Omental fat pad (tissue), 4 donors: ENCODE data around the gene NUDT3. TPM values are rescaled to one million over a fixed set of nuclear protein-coding genes. Genes with fewer than 3 reads are reported as not detected.
"Not testable (repeated sequence)": the region's sequence is repeated elsewhere in the genome, so short reads cannot be mapped to it uniquely, and the experiment has no call there.

Source experiments
- ATAC-seq: fragments of 150-250 bp; one replicate; pipeline ENCODE4 v1.9.1; 2016; ENCODE audit warnings: mild to moderate bottlenecking, moderate library complexity; ENCODE audit not compliant: low FRiP score
- DNase-seq: peaks from one replicate; pipeline ENCODE4 v3.0.0-alpha.2; 2019; ENCODE audit warnings: low spot score
- total RNA-seq, 4 donors: library from RNA; depleted of rRNA; stranded (reverse); fragments of >200 nt; gene quantifications; one replicate each; pipeline ENCODE4 v1.1.0, GENCODE V29; 2016
- TF ChIP-seq, protein P1 (sequence below), 3 donors: fragments of 450-650 bp; IDR thresholded peaks; one replicate each; pipeline ENCODE4 v1.5.1; 2016 to 2017; ENCODE audit warnings: antibody characterized with exemption in 3 of 3, mild to moderate bottlenecking in 3 of 3, moderate library complexity in 2 of 3

The NUDT3 gene
- total RNA-seq, 4 donors from 2014 or later = 21.3 to 46.0 (median 28.5) TPM

DNA sequence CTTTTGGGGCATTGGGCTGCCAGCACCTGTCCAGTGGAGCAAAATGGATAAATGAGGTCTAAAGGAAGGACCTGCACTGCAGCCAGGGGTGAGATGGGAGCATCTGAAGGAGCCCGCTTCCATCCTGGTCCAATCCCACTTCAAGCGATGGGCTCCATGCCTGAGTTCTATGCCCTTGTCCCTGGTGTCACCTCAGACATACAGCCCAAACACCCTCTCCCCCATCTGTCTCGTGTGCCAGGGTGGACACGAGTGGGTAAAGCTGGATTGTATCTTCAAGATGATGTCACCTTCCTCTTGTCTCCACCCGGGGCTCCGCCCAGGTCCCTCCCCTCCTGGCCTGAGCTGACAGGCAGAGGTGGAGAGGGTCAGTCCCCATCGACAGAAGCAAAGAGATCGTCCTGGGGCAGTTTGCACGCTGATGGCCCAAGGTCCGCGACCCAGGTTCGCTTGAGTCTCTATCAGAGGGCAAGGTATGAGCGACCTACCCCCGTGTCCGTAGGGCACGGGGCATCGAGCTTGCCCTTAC is 144.2 kb downstream of the NUDT3 start:
- TF ChIP-seq, protein P1, sequence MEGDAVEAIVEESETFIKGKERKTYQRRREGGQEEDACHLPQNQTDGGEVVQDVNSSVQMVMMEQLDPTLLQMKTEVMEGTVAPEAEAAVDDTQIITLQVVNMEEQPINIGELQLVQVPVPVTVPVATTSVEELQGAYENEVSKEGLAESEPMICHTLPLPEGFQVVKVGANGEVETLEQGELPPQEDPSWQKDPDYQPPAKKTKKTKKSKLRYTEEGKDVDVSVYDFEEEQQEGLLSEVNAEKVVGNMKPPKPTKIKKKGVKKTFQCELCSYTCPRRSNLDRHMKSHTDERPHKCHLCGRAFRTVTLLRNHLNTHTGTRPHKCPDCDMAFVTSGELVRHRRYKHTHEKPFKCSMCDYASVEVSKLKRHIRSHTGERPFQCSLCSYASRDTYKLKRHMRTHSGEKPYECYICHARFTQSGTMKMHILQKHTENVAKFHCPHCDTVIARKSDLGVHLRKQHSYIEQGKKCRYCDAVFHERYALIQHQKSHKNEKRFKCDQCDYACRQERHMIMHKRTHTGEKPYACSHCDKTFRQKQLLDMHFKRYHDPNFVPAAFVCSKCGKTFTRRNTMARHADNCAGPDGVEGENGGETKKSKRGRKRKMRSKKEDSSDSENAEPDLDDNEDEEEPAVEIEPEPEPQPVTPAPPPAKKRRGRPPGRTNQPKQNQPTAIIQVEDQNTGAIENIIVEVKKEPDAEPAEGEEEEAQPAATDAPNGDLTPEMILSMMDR (IDR thresholded peaks at IDR 0.05) = no peak
- DNase-seq (no peak), ATAC-seq (peak; percentile 21)

DNA sequence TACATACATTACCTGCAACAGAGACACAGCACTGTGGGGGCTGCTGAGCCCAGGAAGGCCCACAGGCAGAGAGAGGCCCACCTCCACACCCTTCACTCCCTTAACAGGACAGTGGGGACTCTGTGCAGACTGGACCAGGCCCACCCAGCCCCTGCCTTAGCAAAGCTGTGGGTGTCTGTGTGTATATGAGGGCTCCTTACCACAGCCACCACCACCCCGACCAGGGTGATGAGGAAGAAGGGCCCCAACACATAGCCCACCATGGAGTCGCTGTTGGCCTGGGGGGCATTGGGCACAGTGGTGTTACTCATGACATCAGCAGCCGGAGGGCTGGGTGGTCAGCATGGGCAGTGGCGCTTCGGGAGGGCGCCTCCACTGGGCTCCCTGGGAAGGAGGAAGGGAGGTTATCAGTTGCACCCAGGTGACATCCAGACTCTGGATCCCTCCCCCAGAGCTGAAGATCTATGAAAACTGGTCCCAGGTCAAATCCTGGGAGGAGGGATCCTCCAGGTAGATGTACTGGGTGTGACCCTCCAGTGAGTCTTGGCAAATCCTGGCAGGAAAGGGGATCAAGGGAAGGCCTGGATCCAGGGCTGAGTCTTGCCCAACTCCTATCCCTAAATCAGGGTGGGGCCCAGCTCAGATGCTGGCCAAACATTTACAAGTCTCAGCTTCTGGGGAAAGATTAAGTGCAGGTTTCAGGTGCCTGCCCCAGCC is 144.8 kb downstream of the NUDT3 start:
- DNase-seq = no peak
- no peak for ATAC-seq
- TF ChIP-seq, protein P1 (IDR thresholded peaks at IDR 0.05) = no peak

DNA sequence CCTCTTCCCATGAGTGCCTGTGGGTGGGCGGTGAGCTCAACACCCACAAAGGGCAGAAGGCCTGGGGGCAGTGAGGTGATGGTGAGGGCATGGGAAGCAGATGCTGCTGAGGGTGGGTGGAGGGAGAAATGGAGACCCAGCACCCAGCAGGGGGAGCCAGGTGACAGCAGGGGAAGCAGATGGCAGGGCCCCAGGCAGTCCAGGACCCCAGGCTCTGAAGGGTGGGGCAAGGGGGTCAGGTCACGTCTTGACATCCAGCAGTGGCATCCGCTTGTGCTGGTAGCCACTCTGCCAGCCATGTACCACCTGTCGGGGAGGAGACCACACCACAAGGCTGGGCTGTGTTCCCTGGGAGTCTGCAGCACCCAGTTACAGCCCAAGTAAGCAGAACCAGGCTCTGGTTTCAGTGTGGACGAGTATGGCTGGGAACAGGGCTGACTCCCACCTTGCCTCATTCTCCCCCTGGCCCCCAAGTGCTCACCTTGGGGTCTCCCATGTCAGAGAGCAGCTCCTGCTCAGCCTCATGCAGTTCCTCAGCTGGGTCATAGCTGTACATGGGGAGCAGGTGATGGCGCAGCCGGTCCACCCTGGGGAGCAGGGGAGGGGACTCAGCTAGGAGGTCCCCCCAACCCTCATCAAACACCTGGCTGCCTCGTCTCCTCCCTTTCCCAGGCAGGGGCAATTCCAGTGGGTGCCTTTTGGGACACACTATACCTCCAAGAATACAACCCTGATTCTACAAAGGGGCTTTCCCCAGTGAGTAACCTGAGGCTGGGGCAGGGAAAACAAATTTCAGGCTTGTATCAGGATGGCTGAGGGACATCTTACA is 145.7 kb downstream of the NUDT3 start:
- ATAC-seq (no peak), DNase-seq (no peak)
- TF ChIP-seq, protein P1 (IDR thresholded peaks at IDR 0.05) = no peak

DNA sequence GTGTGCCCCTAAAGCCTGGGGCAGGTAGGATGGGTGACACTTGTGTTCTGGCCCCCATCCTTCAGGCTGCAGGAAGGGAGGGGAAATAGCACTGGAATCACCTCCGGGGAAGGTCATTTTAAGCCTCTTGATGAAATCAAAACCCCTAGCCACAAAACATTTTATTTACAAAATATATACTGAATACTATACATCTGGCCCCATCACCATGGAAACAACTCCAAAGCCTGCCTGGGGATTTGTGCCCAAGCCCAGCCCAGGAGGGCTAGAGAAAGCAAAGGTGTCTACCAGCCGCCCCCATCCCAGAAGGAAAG is 146.3 kb downstream of the NUDT3 start:
- DNase-seq (no peak), ATAC-seq (no peak)
- TF ChIP-seq, protein P1 (IDR thresholded peaks at IDR 0.05) = no peak

DNA sequence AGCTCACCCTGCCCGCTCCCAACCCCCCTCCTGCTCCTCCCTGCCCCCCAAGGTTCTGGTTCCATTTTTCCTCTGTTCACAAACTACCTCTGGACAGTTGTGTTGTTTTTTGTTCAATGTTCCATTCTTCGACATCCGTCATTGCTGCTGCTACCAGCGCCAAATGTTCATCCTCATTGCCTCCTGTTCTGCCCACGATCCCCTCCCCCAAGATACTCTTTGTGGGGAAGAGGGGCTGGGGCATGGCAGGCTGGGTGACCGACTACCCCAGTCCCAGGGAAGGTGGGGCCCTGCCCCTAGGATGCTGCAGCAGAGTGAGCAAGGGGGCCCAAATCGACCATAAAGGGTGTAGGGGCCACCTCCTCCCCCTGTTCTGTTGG is 146.7 kb downstream of the NUDT3 start:
- not testable (repeated sequence) for ATAC-seq, DNase-seq

DNA sequence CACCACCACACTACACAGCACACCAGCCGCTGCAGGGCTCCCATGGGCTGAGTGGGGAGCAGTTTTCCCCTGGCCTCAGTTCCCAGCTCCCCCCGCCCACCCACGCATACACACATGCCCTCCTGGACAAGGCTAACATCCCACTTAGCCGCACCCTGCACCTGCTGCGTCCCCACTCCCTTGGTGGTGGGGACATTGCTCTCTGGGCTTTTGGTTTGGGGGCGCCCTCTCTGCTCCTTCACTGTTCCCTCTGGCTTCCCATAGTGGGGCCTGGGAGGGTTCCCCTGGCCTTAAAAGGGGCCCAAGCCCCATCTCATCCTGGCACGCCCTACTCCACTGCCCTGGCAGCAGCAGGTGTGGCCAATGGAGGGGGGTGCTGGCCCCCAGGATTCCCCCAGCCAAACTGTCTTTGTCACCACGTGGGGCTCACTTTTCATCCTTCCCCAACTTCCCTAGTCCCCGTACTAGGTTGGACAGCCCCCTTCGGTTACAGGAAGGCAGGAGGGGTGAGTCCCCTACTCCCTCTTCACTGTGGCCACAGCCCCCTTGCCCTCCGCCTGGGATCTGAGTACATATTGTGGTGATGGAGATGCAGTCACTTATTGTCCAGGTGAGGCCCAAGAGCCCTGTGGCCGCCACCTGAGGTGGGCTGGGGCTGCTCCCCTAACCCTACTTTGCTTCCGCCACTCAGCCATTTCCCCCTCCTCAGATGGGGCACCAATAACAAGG is 147.3 kb downstream of the NUDT3 start:
- ATAC-seq, DNase-seq: not testable (repeated sequence)

DNA sequence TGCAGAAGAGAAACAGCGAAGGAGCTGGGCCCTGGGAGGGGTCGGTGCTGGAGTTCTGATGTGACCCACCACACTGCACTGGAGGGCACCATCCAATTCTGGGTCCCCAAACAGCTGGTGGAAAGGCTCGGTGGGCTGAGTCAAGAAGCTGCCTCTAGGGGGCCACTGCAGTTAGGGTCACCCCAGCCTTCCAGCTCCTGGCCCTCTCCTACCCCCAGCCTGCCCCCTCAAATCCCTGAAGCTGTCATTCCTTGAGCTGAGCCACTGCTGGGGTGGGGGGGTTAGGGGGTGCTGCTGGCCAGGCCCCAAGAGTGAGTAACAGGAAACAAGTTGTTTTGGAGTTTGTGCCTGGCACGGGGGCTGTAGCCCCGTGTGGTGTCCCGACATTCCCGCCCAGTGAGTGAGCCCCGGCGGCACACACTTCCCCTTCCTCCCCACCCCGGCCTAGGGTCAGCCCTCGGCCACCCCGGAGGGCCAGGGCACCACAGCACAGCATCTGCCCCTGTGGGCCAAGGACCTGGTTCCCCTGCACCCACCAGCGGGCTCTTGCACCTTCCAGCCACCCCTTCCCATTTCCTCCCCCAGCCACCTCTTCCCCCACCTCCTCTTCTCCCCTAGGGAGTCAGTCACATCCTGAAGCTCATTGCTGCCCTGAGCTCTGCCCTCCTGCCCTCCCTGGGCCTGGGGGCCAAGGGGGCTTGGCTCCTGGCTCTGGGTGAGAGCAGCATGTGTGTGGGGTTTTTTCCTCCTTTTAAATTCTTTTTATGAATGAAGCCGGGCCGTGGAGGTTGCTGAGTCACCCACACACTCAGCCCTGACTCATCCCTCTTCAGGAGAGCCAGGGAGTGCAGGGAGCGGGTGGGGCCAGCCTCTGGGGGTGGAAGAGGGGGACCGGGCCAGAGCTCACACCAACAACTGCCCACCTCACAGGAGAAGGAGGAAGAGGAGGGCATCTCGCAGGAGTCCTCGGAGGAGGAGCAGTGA is 148.3 kb downstream of the NUDT3 start:
- DNase-seq = peak; percentile 80
- TF ChIP-seq, protein P1 (IDR thresholded peaks at IDR 0.05) = no peak
- peak; percentile 58 for ATAC-seq
